ENCODE data around the gene CCL28. TPM values are rescaled to one million over a fixed set of nuclear protein-coding genes. Genes with fewer than 3 reads are reported as not detected.

The CCL28 gene
- total and polyA plus RNA-seq, 10 of the 15 experiments (the other 5 are each of a cell fraction or from before 2014, with no cell fraction given): 1.5 to 7.5 (median 4.4) TPM

GRCh38 chr5:43352915-43353314, 59.3 kb downstream of the CCL28 start:
- RAD21 ChIA-PET (ENCODE audit: unreplicated experiment): interaction anchor here (1.2 kb wide), 1 partner anchor 10 kb away, joined by 3 read pairs; no protein-coding TSS in a partner anchor
- no peak for TF ChIP-seq PML (IDR thresholded peaks at IDR 0.05; ENCODE audit: low read length)
- no peak for TF ChIP-seq TARDBP (IDR thresholded peaks at IDR 0.05; ENCODE audit: borderline replicate concordance)
- TF ChIP-seq SMARCA5 (IDR thresholded peaks at IDR 0.05): no peak
- TF ChIP-seq NR2C1 (IDR thresholded peaks at IDR 0.05): no peak
- no peak for TF ChIP-seq SP1 (IDR thresholded peaks at IDR 0.05; ENCODE audit: low read depth, low read length)
- no peak for TF ChIP-seq IRF5 (IDR thresholded peaks at IDR 0.05; ENCODE audit: borderline replicate concordance)
- TF ChIP-seq RB1 (IDR thresholded peaks at IDR 0.05; ENCODE audit: borderline replicate concordance): no peak
- no peak for TF ChIP-seq PBX3 (IDR thresholded peaks at IDR 0.05; ENCODE audit: insufficient replicate concordance, low read depth, low read length)
- no peak for TF ChIP-seq BRCA1 (IDR thresholded peaks at IDR 0.05; ENCODE audit: low read depth, low read length)
- TF ChIP-seq ZNF217 (IDR thresholded peaks at IDR 0.05): no peak
- no peak for TF ChIP-seq HDGF (IDR thresholded peaks at IDR 0.05)
- no peak for TF ChIP-seq KAT2A (conservative IDR thresholded peaks at IDR 0.05; ENCODE audit: control insufficient read depth, low read depth, low read length)
- no peak for TF ChIP-seq RELB (IDR thresholded peaks at IDR 0.05; ENCODE audit: low read depth)
- H3K4me3 ChIP-seq: no peak overlapping the region
- ATAC-seq (no peak), FAIRE-seq (no peak), DNase-seq (ENCODE audit: low read depth, low spot score) (no peak)
- H3K9ac ChIP-seq (ENCODE audit: control insufficient read depth, insufficient read depth, low read length): no peak overlapping the region
- no peak overlapping the region for H2AFZ ChIP-seq (ENCODE audit: control insufficient read depth, low read depth, low read length)
- CTCF ChIA-PET: no interaction called here
- no peaks in the 10 kb centered on the region for H3K79me2 ChIP-seq (ENCODE audit: control insufficient read depth, insufficient read depth, low read length)
- 43% methylated on average over 2 of the region's 2 CpGs for WGBS (ENCODE audit: insufficient coverage, insufficient replicate concordance, low lambda C conversion rate, missing lambda C conversion rate)
- H3K27ac ChIP-seq (ENCODE audit: control insufficient read depth, insufficient read depth): no peak overlapping the region
- POLR2A ChIA-PET: no interaction called here
- no peak overlapping the region for H3K4me2 ChIP-seq (ENCODE audit: control insufficient read depth, insufficient read depth)
- intact Hi-C loops (cut with micrococcal nuclease; ENCODE audit: unreplicated experiment): no loop called here
- in situ Hi-C loops (cut with MboI): no loop called here
- BruUV-seq (replicated peaks): no TSS peak
- H3K36me3 ChIP-seq (ENCODE audit: control insufficient read depth in 2 of 2, insufficient read depth in 2 of 2, low read length in 1 of 2): no peaks in the 10 kb centered on the region
- no peaks in the 10 kb centered on the region; a peak in 1 of 4 replicates for H3K27me3 ChIP-seq (replicated peaks in 1 of 2; ENCODE audit: control insufficient read depth in 2 of 2, insufficient read depth in 2 of 2, low read length in 1 of 2)
- H3K4me1 ChIP-seq (ENCODE audit: control insufficient read depth, insufficient read depth, low read length): no peaks in the 10 kb centered on the region
- SMC1A ChIA-PET (ENCODE audit: uncharacterized antibody, unreplicated experiment): no interaction called here
- H3K9me3 ChIP-seq (replicated peaks; ENCODE audit: control insufficient read depth, insufficient read depth, low read length): no peaks in the 10 kb centered on the region
- H4K20me1 ChIP-seq (ENCODE audit: control insufficient read depth, insufficient read depth): no peaks in the 10 kb centered on the region
